Mesothelial cell of epicardium (in vitro differentiated cells): ENCODE data around the gene ZNF629. TPM values are rescaled to one million over a fixed set of nuclear protein-coding genes. Genes with fewer than 3 reads are reported as not detected.

ENCODE experiments used
- DNase-seq, 2 experiments: peaks; one replicate each; pipeline ENCODE4 v3.0.0; 2021; ENCODE audit warnings: low spot score in 2 of 2; ENCODE audit not compliant: unreplicated experiment in 2 of 2
- H3K27ac Mint-ChIP-seq: 2 replicates; pipeline ENCODE4 v1.8.0; 2021; ENCODE audit warnings: mixed read lengths
- H3K27me3 Mint-ChIP-seq: 2 replicates; pipeline ENCODE4 v1.8.0; 2021; ENCODE audit warnings: low read depth, mixed read lengths
- H3K36me3 Mint-ChIP-seq: 2 replicates; pipeline ENCODE4 v1.8.0; 2021; ENCODE audit warnings: mixed read lengths
- H3K4me1 Mint-ChIP-seq: 2 replicates; pipeline ENCODE4 v1.8.0; 2021; ENCODE audit warnings: mixed read lengths
- H3K4me3 Mint-ChIP-seq: 2 replicates; pipeline ENCODE4 v1.8.0; 2021; ENCODE audit warnings: mild to moderate bottlenecking, moderate library complexity, mixed read lengths
- H3K9me3 Mint-ChIP-seq: 2 replicates; pipeline ENCODE4 v1.8.0; 2021; ENCODE audit warnings: mixed read lengths
- total RNA-seq: library from RNA; stranded (reverse); gene quantifications from 3 replicates; pipeline ENCODE4 v1.2.1, GENCODE V29; 2021
- TF ChIP-seq, protein P1 (sequence below): fragments of 200-600 bp; sonication (generic); IDR thresholded peaks from one replicate; pipeline ENCODE4 v1.5.0; 2021; ENCODE audit warnings: antibody characterized with exemption; ENCODE audit not compliant: unreplicated experiment

Gene ZNF629
- total RNA-seq, 1 donor from 2014 or later: 40.8 TPM

DNA sequence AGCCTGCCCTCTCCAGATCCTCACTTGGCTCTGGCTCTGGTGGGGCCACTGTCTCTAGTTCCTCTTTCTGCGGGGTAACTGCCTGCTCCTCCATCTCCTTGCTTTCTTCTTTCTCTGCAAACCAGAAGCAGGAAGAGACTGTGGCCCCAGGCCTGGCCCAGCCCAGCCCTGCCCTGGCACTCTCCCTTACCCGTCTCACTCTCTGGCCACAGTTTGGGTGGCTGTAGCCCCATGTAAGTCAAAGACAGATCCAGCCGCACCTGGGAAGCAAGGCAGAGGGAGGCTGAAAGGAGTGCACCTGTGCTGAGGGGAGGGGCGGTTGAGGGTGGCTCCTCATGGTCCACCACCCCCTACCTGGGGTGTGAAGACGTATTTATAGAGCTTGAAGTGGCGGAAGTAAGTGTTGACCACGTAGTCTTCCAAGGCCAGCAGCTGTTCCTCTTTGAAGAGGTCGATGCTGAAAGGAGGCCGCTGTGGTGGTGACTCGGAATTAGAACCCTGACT, 28.0 kb downstream of the ZNF629 start:
- Mint-ChIP-seq H3K27ac (peak overlapping the region; percentile 64), H3K4me3 (no peak overlapping the region), H3K4me1 (peaks cover 22% of the 10 kb centered on the region), H3K36me3 (peaks cover 16% of the 10 kb centered on the region), H3K27me3 (no peaks in the 10 kb centered on the region), H3K9me3 (no peaks in the 10 kb centered on the region)
- no peak for DNase-seq
- TF ChIP-seq, protein P1, sequence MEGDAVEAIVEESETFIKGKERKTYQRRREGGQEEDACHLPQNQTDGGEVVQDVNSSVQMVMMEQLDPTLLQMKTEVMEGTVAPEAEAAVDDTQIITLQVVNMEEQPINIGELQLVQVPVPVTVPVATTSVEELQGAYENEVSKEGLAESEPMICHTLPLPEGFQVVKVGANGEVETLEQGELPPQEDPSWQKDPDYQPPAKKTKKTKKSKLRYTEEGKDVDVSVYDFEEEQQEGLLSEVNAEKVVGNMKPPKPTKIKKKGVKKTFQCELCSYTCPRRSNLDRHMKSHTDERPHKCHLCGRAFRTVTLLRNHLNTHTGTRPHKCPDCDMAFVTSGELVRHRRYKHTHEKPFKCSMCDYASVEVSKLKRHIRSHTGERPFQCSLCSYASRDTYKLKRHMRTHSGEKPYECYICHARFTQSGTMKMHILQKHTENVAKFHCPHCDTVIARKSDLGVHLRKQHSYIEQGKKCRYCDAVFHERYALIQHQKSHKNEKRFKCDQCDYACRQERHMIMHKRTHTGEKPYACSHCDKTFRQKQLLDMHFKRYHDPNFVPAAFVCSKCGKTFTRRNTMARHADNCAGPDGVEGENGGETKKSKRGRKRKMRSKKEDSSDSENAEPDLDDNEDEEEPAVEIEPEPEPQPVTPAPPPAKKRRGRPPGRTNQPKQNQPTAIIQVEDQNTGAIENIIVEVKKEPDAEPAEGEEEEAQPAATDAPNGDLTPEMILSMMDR: no peak

DNA sequence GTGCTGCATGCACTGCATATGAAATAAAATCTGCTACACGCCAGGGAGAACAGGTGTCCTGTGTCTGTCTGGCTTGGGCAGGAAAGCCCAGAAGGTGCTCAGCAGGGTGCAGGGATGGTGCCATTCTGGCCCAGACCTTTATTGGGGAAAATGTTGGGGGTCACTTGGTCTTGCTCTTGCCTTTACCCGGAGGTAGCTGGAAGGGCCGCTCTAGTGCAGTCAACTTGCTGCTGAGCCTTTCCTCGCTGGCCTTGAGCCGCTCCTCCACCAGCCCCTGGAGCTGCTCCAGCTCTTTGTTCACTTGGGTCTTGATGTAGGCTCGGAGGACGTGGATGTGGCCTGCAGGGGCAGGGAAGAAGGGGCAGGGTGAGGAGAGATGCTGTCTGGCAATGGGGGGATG, 29.7 kb downstream of the ZNF629 start:
- no peak for DNase-seq
- peaks cover 9% of the 10 kb centered on the region for H3K4me1 Mint-ChIP-seq
- TF ChIP-seq, protein P1: no peak
- no peak overlapping the region for H3K27ac Mint-ChIP-seq
- H3K4me3 Mint-ChIP-seq: no peak overlapping the region
- peaks cover 12% of the 10 kb centered on the region for H3K36me3 Mint-ChIP-seq
- H3K9me3 Mint-ChIP-seq: no peaks in the 10 kb centered on the region
- H3K27me3 Mint-ChIP-seq: no peaks in the 10 kb centered on the region

DNA sequence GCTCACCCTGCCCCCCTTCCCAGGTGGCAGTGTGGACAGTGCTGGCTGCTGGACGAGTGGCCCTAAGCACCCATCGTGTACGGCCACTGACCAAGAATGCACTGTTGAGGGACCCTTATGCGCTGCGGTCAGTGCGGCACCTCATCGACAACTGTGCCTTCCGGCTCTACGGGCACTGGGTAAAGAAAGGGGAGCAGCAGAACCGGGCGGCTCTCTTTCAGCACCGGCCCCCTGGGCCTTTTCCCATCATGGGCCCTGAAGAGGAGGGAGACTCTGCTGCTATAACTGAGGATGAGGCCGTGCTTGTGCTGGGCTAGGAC, 30.3 kb downstream of the ZNF629 start:
- H3K9me3 Mint-ChIP-seq: no peaks in the 10 kb centered on the region
- no peak overlapping the region for H3K27ac Mint-ChIP-seq

GRCh38 chr16:30755955-30756780, 30.8 kb downstream of the ZNF629 start:
- H3K4me1 Mint-ChIP-seq: peaks cover 5% of the 10 kb centered on the region
- TF ChIP-seq, protein P1: no peak
- DNase-seq: no peak
- peaks cover 16% of the 10 kb centered on the region for H3K36me3 Mint-ChIP-seq
- no peak overlapping the region for H3K27ac Mint-ChIP-seq
- H3K4me3 Mint-ChIP-seq: no peak overlapping the region
- H3K27me3 Mint-ChIP-seq: no peaks in the 10 kb centered on the region
- no peaks in the 10 kb centered on the region for H3K9me3 Mint-ChIP-seq

More for the DNA sequence above, 30.3 kb downstream of the ZNF629 start:
- DNase-seq: no peak
- Mint-ChIP-seq H3K27me3 (no peaks in the 10 kb centered on the region), H3K4me1 (peaks cover 6% of the 10 kb centered on the region), H3K36me3 (peaks cover 12% of the 10 kb centered on the region), H3K4me3 (no peak overlapping the region)
- TF ChIP-seq, protein P1: no peak

DNA sequence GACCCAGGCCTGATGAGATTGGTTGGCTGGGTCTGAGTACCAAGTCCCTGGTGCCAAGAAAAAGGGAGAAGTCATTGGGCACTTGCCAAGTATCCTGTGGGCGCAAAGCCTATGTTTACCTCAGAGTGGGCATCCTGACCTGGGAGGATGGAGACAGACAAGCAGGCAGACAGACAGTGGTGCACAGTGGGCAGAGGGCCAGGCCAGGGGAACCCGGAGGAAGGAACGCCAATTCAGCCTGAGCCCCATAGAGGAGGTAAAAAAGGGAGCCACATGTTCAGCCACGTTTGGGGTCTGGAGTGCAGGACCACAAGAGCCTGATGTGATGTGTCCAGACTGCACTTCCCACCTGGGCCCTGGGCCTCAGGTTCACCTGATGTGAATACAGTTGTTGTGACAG, 33.4 kb downstream of the ZNF629 start:
- Mint-ChIP-seq H3K9me3 (no peaks in the 10 kb centered on the region), H3K36me3 (peaks cover 18% of the 10 kb centered on the region), H3K4me1 (peaks cover 2% of the 10 kb centered on the region), H3K27ac (no peak overlapping the region), H3K27me3 (no peaks in the 10 kb centered on the region), H3K4me3 (no peak overlapping the region)
- TF ChIP-seq, protein P1: no peak
- DNase-seq: no peak
